SU-DHL-6 (cell line): ENCODE results near the gene ENTPD8.

Experiments used
- H2AFZ ChIP-seq: fragments of 200-600 bp; sonication (generic); 2 replicates; pipeline ENCODE4 v1.6.1; 2014; ENCODE audit warnings: low read depth, mild to moderate bottlenecking, moderate library complexity, mixed read lengths, antibody characterized with exemption, low read length; ENCODE audit not compliant: severe bottlenecking
- H3F3A ChIP-seq: fragments of 200-600 bp; shearing (Covaris generic); 2 replicates; pipeline ENCODE4 v1.6.0; 2016; ENCODE audit warnings: antibody characterized with exemption, mild to moderate bottlenecking; ENCODE audit not compliant: insufficient read depth
- H3K27ac ChIP-seq: fragments of 200-600 bp; sonication (generic); 2 replicates; pipeline ENCODE4 v1.5.1; 2016; ENCODE audit warnings: low read depth, mild to moderate bottlenecking, low read length, moderate library complexity, mixed read lengths
- H3K27me3 ChIP-seq: fragments of 200-600 bp; sonication (generic), shearing (Covaris generic); 2 replicates; pipeline ENCODE4 v1.6.0; 2014; ENCODE audit warnings: mild to moderate bottlenecking, low read length
- H3K36me3 ChIP-seq: fragments of 200-600 bp; sonication (generic); 2 replicates; pipeline ENCODE4 v1.6.1; 2014; ENCODE audit warnings: mild to moderate bottlenecking, low read length, mixed read lengths
- H3K4me2 ChIP-seq: fragments of 300-600, 200-600 bp; shearing (Covaris generic), sonication (generic); 2 replicates; pipeline ENCODE4 v1.6.0; 2014; ENCODE audit warnings: low read length, low read depth, mild to moderate bottlenecking; ENCODE audit not compliant: poor library complexity, severe bottlenecking
- H3K4me3 ChIP-seq: fragments of 200-600 bp; sonication (generic); 2 replicates; pipeline ENCODE4 v1.5.1; 2014; ENCODE audit warnings: antibody characterized with exemption, low read length, mild to moderate bottlenecking, mixed read lengths; ENCODE audit not compliant: insufficient read depth, poor library complexity, severe bottlenecking
- H3K79me2 ChIP-seq: fragments of 200-600 bp; sonication (generic); 2 replicates; pipeline ENCODE4 v1.6.1; 2014; ENCODE audit warnings: mild to moderate bottlenecking, low read length, moderate library complexity; ENCODE audit not compliant: insufficient read depth
- H3K9ac ChIP-seq: fragments of 200-600 bp; sonication (generic); 2 replicates; pipeline ENCODE4 v1.7.0; 2014; ENCODE audit warnings: mild to moderate bottlenecking, low read length
- H3K9me2 ChIP-seq: fragments of 200-600 bp; sonication (generic); replicated peaks from 2 replicates; pipeline ENCODE4 v1.6.1; 2014; ENCODE audit warnings: low read length; ENCODE audit not compliant: insufficient read depth
- H3K9me3 ChIP-seq: fragments of 200-600 bp; sonication (generic); 2 replicates; pipeline ENCODE4 v1.6.1; 2014; ENCODE audit warnings: low read length, mixed read lengths; ENCODE audit not compliant: insufficient read depth
- H4K20me1 ChIP-seq: fragments of 200-600 bp; sonication (generic); 2 replicates; pipeline ENCODE4 v1.6.1; 2014; ENCODE audit warnings: low read depth, mild to moderate bottlenecking, antibody characterized with exemption, low read length, moderate library complexity, mixed read lengths
- CTCF ChIP-seq: fragments of 200-600 bp; sonication (generic); IDR thresholded peaks from one replicate; pipeline ENCODE4 v1.5.1; 2017; ENCODE audit warnings: antibody characterized with exemption, mild to moderate bottlenecking, low read length, moderate library complexity; ENCODE audit not compliant: insufficient read depth, poor library complexity, severe bottlenecking
- EZH2phosphoT487 ChIP-seq: fragments of 200-600 bp; sonication (generic), shearing (Covaris generic); conservative IDR thresholded peaks from 2 replicates; pipeline ENCODE4 v1.6.1; 2018; ENCODE audit warnings: mild to moderate bottlenecking, antibody characterized with exemption, low read length, moderate library complexity, mixed read lengths

ENTPD8 gene

GRCh38 chr9:137486141-137486490, 45.0 kb upstream of the ENTPD8 start:
- H3K4me3 ChIP-seq, result no peak overlapping the region
- H2AFZ ChIP-seq, result no peak overlapping the region
- no peaks in the 10 kb centered on the region for H3K27me3 ChIP-seq
- H3K9me2 ChIP-seq, result no peaks in the 10 kb centered on the region
- no peaks in the 10 kb centered on the region for H3K36me3 ChIP-seq
- no peak overlapping the region for H3K27ac ChIP-seq
- H3F3A ChIP-seq, result no peaks in the 10 kb centered on the region
- H4K20me1 ChIP-seq, result no peaks in the 10 kb centered on the region
- H3K9ac ChIP-seq, result no peak overlapping the region
- H3K79me2 ChIP-seq, result no peaks in the 10 kb centered on the region
- no peaks in the 10 kb centered on the region for H3K9me3 ChIP-seq
- H3K4me2 ChIP-seq, result no peak overlapping the region
- no peak for TF ChIP-seq EZH2phosphoT487
- TF ChIP-seq CTCF, result no peak

GRCh38 chr9:137485343-137486140, 44.4 kb upstream of the ENTPD8 start:
- no peak overlapping the region for H2AFZ ChIP-seq
- no peaks in the 10 kb centered on the region for H3K9me3 ChIP-seq
- no peaks in the 10 kb centered on the region for H3K27me3 ChIP-seq
- no peaks in the 10 kb centered on the region for H3K36me3 ChIP-seq
- no peak overlapping the region for H3K4me2 ChIP-seq
- H3K79me2 ChIP-seq, result no peaks in the 10 kb centered on the region
- no peak for TF ChIP-seq CTCF
- no peak for TF ChIP-seq EZH2phosphoT487
- no peaks in the 10 kb centered on the region for H4K20me1 ChIP-seq
- no peaks in the 10 kb centered on the region for H3F3A ChIP-seq
- no peak overlapping the region for H3K4me3 ChIP-seq
- no peak overlapping the region for H3K9ac ChIP-seq
- no peak overlapping the region for H3K27ac ChIP-seq
- H3K9me2 ChIP-seq, result no peaks in the 10 kb centered on the region

- Histone ChIP-seq H3K4me3 (no peak overlapping the region), H3K9me2 (no peaks in the 10 kb centered on the region), H3K9ac (no peak overlapping the region), H3K36me3 (no peaks in the 10 kb centered on the region), H2AFZ (no peak overlapping the region), H3F3A (no peaks in the 10 kb centered on the region), H4K20me1 (no peaks in the 10 kb centered on the region), H3K27me3 (no peaks in the 10 kb centered on the region), H3K79me2 (no peaks in the 10 kb centered on the region), H3K9me3 (no peaks in the 10 kb centered on the region), H3K27ac (no peak overlapping the region), H3K4me2 (no peak overlapping the region)
- TF ChIP-seq EZH2phosphoT487 (no peak), CTCF (no peak)
Observed at GRCh38 chr9:137484551-137485315, 43.6 kb upstream of the ENTPD8 start.
